GM13977 (cell line): ENCODE results near the gene SHB.

Experiments used
- DNase-seq: peaks from one replicate; pipeline ENCODE4 v3.0.0; 2012; ENCODE audit warnings: low spot score
- CTCF ChIP-seq: IDR thresholded peaks from 2 replicates; pipeline ENCODE4 v1.5.1; 2012; ENCODE audit warnings: mild to moderate bottlenecking, control low read depth; ENCODE audit not compliant: insufficient read depth; ENCODE audit errors: extremely low read depth, missing control alignments
- in situ Hi-C: fragments of 300-500 bp; cut with MboI; formaldehyde crosslinking; loops from one replicate; pipeline ENCODE4 v1.12.0; 2022; ENCODE audit warnings: low sequenced_read_pairs, low pct_unique_long_range_greater_than_20kb, mixed read lengths, inconsistent platforms; ENCODE audit not compliant: unreplicated experiment

Gene SHB

GRCh38 chr9:37931592-37931991 lies 137.4 kb downstream of the SHB start:
- no peak for DNase-seq
- in situ Hi-C loops, result no loop called here

GRCh38 chr9:37929441-37929895 lies 139.6 kb downstream of the SHB start:
- DNase-seq, result no peak
- in situ Hi-C loops, result loop anchor here (10.0 kb wide), 1 partner anchor 235 kb away; no protein-coding TSS in a partner anchor
- TF ChIP-seq CTCF, result no peak

More at GRCh38 chr9:37931592-37931991, 137.4 kb downstream of the SHB start:
- TF ChIP-seq CTCF, result no peak

GRCh38 chr9:37928552-37929430 lies 140.2 kb downstream of the SHB start:
- TF ChIP-seq CTCF, result no peak
- in situ Hi-C loops, result loop anchor here (10.0 kb wide), 1 partner anchor 236 kb away; no protein-coding TSS in a partner anchor
- no peak for DNase-seq

GRCh38 chr9:37927601-37928551 lies 141.2 kb downstream of the SHB start:
- DNase-seq, result no peak
- in situ Hi-C loops, result loop anchor here (10.0 kb wide), 1 partner anchor 237 kb away; no protein-coding TSS in a partner anchor
- no peak for TF ChIP-seq CTCF

- in situ Hi-C loops, result loop anchor here (10.0 kb wide), 1 partner anchor 238 kb away; no protein-coding TSS in a partner anchor
- no peak for TF ChIP-seq CTCF
- no peak for DNase-seq
Observed at GRCh38 chr9:37927132-37927531, 141.9 kb downstream of the SHB start.

- in situ Hi-C loops, result loop anchor here (10.0 kb wide), 1 partner anchor 238 kb away; no protein-coding TSS in a partner anchor
- DNase-seq, result no peak
- TF ChIP-seq CTCF, result no peak
Observed at GRCh38 chr9:37926737-37927118, 142.3 kb downstream of the SHB start.
